GM21737 (cell line): ENCODE data around the gene HOXA1.

Experiments
- ATAC-seq: cut with Tn5 transposase; IDR thresholded peaks from one replicate; pipeline ENCODE4 v1.9.1; 2021; ENCODE audit warnings: mild to moderate bottlenecking, moderate library complexity; ENCODE audit not compliant: unreplicated experiment

HOXA1 gene

DNA sequence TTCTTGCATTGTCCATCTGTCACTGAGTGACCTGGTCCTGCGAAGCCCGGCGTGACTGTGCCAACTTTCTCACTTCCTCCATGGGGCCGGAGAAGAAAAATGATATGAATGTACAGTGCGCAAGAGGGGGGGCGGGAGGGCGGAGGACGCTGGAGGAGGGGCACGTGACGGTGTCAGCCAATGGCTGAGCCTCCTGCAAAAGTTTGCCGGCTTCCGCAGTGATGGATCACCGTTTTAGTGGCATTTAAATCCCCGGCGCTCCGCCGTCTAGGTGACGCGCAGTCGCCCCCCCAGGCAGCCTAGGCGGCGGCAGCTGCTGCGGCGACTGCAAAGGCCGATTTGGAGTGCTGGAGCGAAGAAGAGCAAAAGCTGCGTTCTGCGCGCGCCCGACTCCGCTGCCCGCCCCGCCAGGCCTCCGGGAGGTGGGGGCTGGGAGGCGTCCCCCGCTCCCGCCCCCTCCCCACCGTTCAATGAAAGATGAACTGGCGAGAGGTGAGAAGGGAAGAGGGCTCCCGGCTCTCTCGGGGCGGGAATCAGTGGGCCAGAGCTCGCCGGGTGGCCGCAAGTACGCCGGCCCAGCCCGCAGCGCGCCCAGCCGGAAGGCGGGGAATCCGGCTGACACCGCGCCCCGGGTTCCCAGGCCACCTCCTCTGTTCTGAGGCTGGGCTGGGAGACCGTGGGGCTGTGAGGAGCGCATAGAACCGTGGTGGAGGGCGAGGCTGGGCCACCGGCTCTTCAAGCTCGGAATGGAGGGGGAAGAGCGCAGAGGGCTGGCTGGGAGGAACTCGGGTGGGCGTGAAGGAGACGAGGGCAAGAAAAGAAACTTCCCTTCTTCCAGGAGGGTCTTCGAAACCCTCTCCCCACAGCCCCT lies at the start of gene HOXA1:
Gene HOXA1 (minus strand): TSS at position 104 of the 871 bp plus-strand sequence. CDS start 88 bp downstream, at position 16.
- peak; percentile 74 for ATAC-seq

GRCh38 chr7:27145165-27145913 lies 49.5 kb upstream of the HOXA1 start:
- no peak for ATAC-seq

DNA sequence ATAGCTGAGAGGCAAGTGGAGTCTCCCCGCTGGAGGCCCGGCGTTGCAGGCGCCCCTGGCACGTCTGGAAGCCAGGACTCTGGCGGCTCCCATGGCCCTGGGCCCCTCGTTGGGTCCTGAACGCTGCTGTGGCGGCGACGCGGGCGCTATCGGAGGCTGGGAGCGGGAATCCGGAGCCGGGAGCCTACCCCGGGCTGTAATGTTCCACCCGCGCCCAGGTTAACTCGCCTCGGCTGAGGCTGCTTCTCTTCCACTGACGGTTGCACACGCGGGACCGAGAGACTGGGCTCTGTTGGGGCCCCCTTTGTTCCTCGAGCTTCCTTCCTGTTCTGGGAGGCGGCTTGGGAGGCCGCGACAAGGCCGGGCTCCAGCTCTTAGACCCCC lies 49.0 kb upstream of the HOXA1 start:
- no peak for ATAC-seq

DNA sequence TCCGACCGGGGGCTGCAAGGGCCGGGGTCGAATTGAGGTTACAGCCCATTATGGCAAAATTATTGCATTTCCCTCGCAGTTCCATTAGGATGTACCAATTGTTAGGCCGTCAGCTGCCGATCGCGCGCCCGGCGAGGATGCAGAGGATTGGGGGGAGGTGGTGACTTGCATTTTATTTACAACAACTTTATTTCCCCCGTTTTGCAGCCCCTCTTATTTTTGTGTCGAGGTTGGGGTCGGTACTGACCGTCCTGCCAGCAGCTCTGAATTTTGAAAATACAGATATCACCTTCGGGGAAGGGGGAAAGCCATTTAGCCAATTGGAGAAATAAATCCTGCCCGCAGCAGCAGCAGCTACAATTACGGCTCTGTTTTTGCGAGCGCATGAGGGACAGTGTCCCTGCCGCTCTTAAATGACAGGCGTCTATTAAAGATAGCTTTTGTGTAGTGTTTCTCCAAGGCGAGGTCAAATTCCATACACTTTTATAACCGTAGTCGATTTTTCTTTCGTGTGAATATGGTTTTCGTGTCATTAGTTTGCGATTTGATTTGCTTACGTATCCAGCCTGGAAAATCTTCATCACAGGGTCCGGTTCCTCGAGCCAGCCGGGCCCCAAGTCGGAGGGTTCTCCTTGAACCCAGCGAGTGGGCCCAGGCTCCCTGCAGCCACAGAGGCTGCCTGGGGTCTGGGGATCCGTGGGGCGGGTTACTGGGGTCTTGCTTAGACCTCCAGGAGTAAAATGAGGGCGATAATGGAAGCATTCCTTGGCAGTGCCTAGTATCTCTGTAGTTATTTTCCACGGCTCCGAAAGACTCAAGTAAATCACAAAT lies 48.4 kb upstream of the HOXA1 start:
- no peak for ATAC-seq

DNA sequence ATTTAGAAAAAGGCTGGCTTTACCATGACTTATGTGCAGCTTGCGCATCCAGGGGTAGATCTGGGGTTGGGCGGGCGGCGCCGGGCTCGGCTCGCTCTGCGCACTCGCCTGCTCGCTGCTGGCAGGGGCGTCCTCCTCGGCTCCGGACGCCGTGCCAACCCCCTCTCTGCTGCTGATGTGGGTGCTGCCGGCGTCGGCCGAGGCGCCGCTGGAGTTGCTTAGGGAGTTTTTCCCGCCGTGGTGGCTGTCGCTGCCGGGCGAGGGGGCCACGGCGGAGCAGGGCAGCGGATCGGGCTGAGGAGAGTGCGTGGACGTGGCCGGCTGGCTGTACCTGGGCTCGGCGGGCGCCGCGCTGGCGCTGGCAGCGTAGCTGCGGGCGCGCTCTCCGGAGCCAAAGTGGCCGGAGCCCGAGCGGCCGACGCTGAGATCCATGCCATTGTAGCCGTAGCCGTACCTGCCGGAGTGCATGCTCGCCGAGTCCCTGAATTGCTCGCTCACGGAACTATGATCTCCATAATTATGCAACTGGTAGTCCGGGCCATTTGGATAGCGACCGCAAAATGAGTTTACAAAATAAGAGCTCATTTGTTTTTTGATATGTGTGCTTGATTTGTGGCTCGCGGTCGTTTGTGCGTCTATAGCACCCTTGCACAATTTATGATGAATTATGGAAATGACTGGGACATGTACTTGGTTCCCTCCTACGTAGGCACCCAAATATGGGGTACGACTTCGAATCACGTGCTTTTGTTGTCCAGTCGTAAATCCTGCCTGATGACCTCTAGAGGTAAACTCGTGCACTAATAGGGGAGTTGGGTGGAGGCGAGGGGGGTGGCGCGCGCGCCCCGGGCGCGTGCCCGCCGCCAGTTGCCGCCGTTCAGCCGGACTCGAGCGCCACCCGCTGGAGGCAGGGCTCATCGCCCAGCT lies 47.5 kb upstream of the HOXA1 start, which contains the start of gene HOXA5:
Gene HOXA5 (minus strand): TSS at position 659 of the 927 bp plus-strand sequence. CDS start 74 bp downstream, at position 585.
- no peak for ATAC-seq

DNA sequence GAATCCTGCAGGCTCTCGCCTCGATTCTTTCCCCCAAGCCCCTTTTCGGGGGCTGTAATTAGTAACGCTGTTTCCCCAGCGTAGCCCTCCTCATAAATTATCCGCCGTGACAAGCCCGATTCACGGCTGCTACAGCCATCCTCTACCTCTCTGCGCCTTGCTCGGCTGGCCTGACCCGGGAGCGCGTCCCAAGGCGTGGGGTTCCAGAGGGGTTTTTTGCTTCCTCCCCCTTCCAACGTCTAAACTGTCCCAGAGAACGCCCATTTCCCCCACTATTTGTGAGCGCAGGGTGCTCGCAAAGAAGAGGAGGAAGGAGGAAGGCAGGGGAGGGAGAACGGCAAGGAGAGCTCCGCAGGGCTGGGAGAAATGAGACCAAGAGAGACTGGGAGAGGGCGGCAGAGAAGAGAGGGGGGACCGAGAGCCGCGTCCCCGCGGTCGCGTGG lies 46.8 kb upstream of the HOXA1 start:
- no peak for ATAC-seq

- no peak for ATAC-seq
Observed at GRCh38 chr7:27141923-27142579, 46.3 kb upstream of the HOXA1 start.

GRCh38 chr7:27141137-27141922 lies 45.5 kb upstream of the HOXA1 start:
- no peak for ATAC-seq

GRCh38 chr7:27140126-27140857 lies 44.5 kb upstream of the HOXA1 start:
- no peak for ATAC-seq

DNA sequence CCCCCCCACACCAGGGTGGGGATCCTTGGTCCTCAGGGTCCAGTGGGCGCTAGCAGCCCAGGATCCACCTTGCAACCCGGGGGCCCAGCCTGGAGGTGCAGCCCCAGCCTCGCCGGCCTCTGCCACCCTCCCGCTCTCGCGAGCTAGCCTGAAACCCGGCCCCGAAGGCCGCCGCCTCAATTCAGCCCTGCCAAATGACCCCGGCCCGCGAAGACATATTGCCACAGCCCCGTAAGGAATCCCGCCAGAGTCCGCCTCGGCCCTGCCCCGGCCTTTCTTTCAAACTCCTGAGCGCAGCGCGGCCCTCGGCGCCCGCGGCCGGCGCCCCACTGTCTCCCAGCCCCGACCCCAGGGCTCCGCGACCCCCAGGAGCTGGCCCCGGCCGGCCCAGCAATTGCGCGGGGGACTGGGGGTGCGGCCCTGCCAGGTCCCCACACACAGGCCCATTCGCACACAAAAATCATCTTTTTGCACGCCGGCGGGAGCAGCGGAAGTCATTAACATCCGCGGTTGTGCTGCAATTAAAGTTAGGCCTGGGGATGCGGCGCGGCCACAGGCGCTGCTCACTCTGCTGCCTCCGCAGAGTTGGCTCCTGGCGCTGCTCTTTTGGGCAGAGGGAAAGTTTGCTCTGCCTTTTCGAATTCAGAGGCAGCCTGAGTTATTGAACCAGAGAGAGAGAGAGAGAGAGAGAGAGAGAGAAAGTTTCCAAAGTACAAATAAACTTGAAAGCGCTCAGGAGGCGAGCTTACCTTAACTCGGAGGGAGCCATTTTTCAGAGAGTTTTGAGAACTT lies 43.7 kb upstream of the HOXA1 start:
- no peak for ATAC-seq

GRCh38 chr7:27138985-27139333 lies 43.2 kb upstream of the HOXA1 start:
- ATAC-seq, result no peak

GRCh38 chr7:27138472-27138871 lies 42.7 kb upstream of the HOXA1 start:
- ATAC-seq, result no peak

GRCh38 chr7:27137640-27138315 lies 42.0 kb upstream of the HOXA1 start:
- no peak for ATAC-seq

- ATAC-seq, result no peak
Observed at GRCh38 chr7:27134392-27134791, 38.6 kb upstream of the HOXA1 start.

- no peak for ATAC-seq
Observed at GRCh38 chr7:27133409-27134231, 37.8 kb upstream of the HOXA1 start.

DNA sequence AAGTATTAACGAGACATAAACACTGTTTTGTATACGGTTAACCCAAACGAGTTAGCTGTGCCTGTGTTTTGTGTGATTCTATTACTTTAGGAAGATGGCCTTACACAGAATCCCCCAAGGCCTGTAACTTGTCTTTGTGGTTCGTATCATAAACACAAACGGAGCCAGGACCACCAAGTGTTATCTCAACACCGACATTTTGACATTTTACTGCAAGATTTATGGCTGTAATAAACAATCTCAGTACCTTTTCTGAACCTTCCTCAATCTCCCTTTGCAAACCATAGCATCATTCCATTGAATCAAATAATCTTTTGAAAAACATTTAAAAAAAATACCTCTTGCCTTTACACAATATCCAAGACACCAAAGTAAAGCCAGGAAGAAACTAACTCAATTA lies 37.2 kb upstream of the HOXA1 start:
- ATAC-seq, result no peak
